Activated CD8-positive, alpha-beta T cell treated with anti-CD3 and anti-CD28 coated beads, Interleukin-2, amount 10 ng/mL, durations not matched to agents 7 days and 5 days (primary cell): ENCODE results near the gene GABRB1. TPM values are rescaled to one million over a fixed set of nuclear protein-coding genes. Genes with fewer than 3 reads are reported as not detected.
"Not testable (repeated sequence)": the region's sequence is repeated elsewhere in the genome, so short reads cannot be mapped to it uniquely, and the experiment has no call there.

Experiments used
- ATAC-seq: fragments of 150-1000 bp; cut with Tn5 transposase; one replicate; pipeline ENCODE4 v1.10.0; 2021; ENCODE audit warnings: moderate library complexity
- CTCF ChIA-PET: fragments of 350-600 bp; sonication (Branson Sonifier 250); formaldehyde crosslinking; loops from one replicate; lab custom pipeline; 2021; ENCODE audit warnings: antibody characterized with exemption; lab: Charles Lee
- POLR2A ChIA-PET: fragments of 350-600 bp; sonication (Branson Sonifier 250); formaldehyde crosslinking; loops from one replicate; lab custom pipeline; 2021; ENCODE audit warnings: antibody characterized with exemption; lab: Charles Lee
- DNase-seq: peaks from one replicate; pipeline ENCODE4 v3.0.0-alpha.2; 2020
- H3K27ac Mint-ChIP-seq: one replicate; pipeline ENCODE4 v1.8.0; 2021; ENCODE audit warnings: mild to moderate bottlenecking, mixed read lengths
- H3K27me3 Mint-ChIP-seq: one replicate; pipeline ENCODE4 v1.8.0; 2021; ENCODE audit warnings: low read depth, mixed read lengths
- H3K36me3 Mint-ChIP-seq: one replicate; pipeline ENCODE4 v1.8.0; 2021; ENCODE audit warnings: low read depth, mixed read lengths
- H3K4me1 Mint-ChIP-seq: one replicate; pipeline ENCODE4 v1.8.0; 2021; ENCODE audit warnings: low read depth, mixed read lengths
- H3K4me3 Mint-ChIP-seq: one replicate; pipeline ENCODE4 v1.8.0; 2021; ENCODE audit warnings: mild to moderate bottlenecking, mixed read lengths
- H3K9me3 Mint-ChIP-seq: one replicate; pipeline ENCODE4 v1.8.0; 2022; ENCODE audit warnings: mixed read lengths; ENCODE audit not compliant: insufficient read depth
- total RNA-seq, 2 experiments: library from RNA; stranded (reverse); gene quantifications; one replicate each; pipeline ENCODE4 v1.2.3, GENCODE V29; 2021

GABRB1 gene
- total RNA-seq, 2 experiments from 2014 or later, result not detected

GRCh38 chr4:47271291-47271690 lies 239.9 kb downstream of the GABRB1 start:
- H3K9me3 Mint-ChIP-seq, result no peaks in the 10 kb centered on the region
- CTCF ChIA-PET, result no interaction called here
- no peak for ATAC-seq

DNA sequence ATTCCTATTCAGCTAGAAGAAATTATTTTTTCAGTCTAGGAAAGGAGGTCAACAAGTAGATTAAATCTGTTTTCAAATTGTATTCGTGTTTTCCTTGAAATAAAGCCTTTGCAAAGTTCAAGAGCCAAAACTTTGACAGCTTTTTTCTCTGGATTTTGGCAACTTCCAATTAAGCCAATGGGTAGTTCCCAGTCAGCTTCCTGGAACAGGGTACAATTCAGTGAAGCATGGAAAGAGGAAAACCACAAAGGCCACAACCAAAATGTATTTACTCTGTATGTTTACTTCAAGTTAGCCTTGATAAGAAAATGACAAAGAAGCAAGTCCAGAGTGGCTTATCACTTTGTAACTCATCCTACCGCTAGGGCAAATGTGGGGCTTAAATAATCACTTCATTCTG lies 243.5 kb downstream of the GABRB1 start:
- Mint-ChIP-seq H3K27me3 (no peaks in the 10 kb centered on the region), H3K36me3 (no peaks in the 10 kb centered on the region), H3K4me1 (no peaks in the 10 kb centered on the region), H3K4me3 (no peak overlapping the region), H3K9me3 (no peaks in the 10 kb centered on the region), H3K27ac (no peak overlapping the region)
- ATAC-seq (no peak), DNase-seq (no peak)
- ChIA-PET POLR2A (no interaction called here), CTCF (no interaction called here)

More at GRCh38 chr4:47271291-47271690, 239.9 kb downstream of the GABRB1 start:
- no peaks in the 10 kb centered on the region for H3K4me1 Mint-ChIP-seq
- POLR2A ChIA-PET, result no interaction called here
- no peaks in the 10 kb centered on the region for H3K36me3 Mint-ChIP-seq
- H3K27me3 Mint-ChIP-seq, result no peaks in the 10 kb centered on the region
- no peak overlapping the region for H3K4me3 Mint-ChIP-seq
- no peak for DNase-seq
- no peak overlapping the region for H3K27ac Mint-ChIP-seq

GRCh38 chr4:47275595-47275994 lies 244.2 kb downstream of the GABRB1 start:
- H3K36me3 Mint-ChIP-seq, result no peaks in the 10 kb centered on the region
- CTCF ChIA-PET, result no interaction called here
- no peak overlapping the region for H3K4me3 Mint-ChIP-seq

DNA sequence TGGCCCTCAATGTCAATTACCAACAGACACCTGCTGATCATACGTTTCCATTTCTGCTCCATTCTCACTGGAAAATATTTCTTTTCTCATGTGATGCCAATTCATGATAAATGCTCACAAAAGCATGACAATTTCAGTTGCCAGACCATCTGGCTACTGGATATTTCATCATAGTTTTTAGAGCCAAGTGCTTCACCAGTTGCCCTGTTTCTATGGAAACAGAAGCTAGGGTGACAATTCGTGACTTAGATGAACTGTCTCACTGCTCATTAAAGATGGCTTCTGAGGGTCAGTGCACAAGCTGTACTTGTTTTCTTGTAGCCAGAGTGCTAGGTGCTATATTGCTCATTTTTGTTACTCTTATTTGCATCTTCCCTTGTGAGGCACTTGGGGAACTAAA lies 247.3 kb downstream of the GABRB1 start:
- Mint-ChIP-seq H3K4me1 (no peaks in the 10 kb centered on the region), H3K9me3 (no peaks in the 10 kb centered on the region), H3K27ac (no peak overlapping the region), H3K27me3 (no peaks in the 10 kb centered on the region), H3K4me3 (no peak overlapping the region), H3K36me3 (no peaks in the 10 kb centered on the region)
- POLR2A ChIA-PET, result no interaction called here
- no peak for ATAC-seq
- DNase-seq, result no peak
- CTCF ChIA-PET, result no interaction called here

More at GRCh38 chr4:47275595-47275994, 244.2 kb downstream of the GABRB1 start:
- POLR2A ChIA-PET, result no interaction called here
- DNase-seq (no peak), ATAC-seq (no peak)
- H3K27me3 Mint-ChIP-seq, result no peaks in the 10 kb centered on the region
- no peak overlapping the region for H3K27ac Mint-ChIP-seq
- H3K4me1 Mint-ChIP-seq, result no peaks in the 10 kb centered on the region
- no peaks in the 10 kb centered on the region for H3K9me3 Mint-ChIP-seq

DNA sequence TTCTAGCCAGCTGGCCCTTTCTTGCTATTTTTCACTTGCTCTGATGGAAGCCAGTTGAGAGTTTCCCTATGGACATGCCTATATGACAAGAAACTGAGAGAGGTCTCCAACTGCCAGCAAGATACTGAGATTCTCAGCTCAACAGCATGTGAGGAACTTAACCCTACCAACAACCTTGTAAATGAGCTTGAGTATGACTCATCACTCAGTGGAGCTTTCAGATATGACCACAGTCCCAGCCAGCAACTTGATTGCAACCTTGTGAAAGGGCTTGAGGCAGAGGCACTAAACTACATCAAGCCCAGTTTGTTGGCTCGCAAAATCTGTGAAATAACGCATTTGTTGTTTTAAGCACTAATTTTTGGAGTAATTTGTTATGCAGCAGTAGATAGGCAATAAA lies 256.4 kb downstream of the GABRB1 start:
- DNase-seq (no peak), ATAC-seq (no peak)
- CTCF ChIA-PET, result no interaction called here
- Mint-ChIP-seq H3K9me3 (no peaks in the 10 kb centered on the region), H3K27ac (no peak overlapping the region), H3K27me3 (peaks cover 2% of the 10 kb centered on the region), H3K36me3 (no peaks in the 10 kb centered on the region), H3K4me1 (no peaks in the 10 kb centered on the region), H3K4me3 (no peak overlapping the region)
- POLR2A ChIA-PET, result no interaction called here

DNA sequence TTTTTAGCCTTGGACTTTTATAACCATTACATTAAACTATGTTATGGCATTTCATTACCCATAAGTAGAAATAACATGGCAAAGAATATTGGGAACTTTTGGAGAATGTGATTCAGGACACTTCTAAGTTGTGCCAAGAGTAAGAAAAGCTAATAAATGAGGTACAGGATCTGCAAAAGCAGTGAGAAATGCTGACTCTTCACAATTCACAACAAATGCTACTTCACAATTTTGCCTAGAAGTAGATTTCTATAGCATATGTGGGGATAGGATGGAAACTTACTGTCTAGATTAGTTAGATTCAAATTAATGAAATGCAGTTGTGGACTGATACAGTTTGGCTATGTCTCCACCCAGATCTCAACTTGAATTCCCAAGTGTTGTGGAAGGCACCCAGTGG lies 258.4 kb downstream of the GABRB1 start:
- H3K4me3 Mint-ChIP-seq, result no peak overlapping the region
- no peaks in the 10 kb centered on the region for H3K4me1 Mint-ChIP-seq
- ChIA-PET CTCF (no interaction called here), POLR2A (no interaction called here)
- no peak for ATAC-seq
- no peak overlapping the region for H3K27ac Mint-ChIP-seq
- H3K27me3 Mint-ChIP-seq, result peaks cover 2% of the 10 kb centered on the region
- no peaks in the 10 kb centered on the region for H3K36me3 Mint-ChIP-seq
- no peak for DNase-seq
- no peaks in the 10 kb centered on the region for H3K9me3 Mint-ChIP-seq

GRCh38 chr4:47290873-47291272 lies 259.5 kb downstream of the GABRB1 start:
- CTCF ChIA-PET, H3K27me3 Mint-ChIP-seq, POLR2A ChIA-PET, H3K9me3 Mint-ChIP-seq, H3K4me1 Mint-ChIP-seq, H3K4me3 Mint-ChIP-seq, DNase-seq, H3K36me3 Mint-ChIP-seq, ATAC-seq, H3K27ac Mint-ChIP-seq: not testable (repeated sequence)

DNA sequence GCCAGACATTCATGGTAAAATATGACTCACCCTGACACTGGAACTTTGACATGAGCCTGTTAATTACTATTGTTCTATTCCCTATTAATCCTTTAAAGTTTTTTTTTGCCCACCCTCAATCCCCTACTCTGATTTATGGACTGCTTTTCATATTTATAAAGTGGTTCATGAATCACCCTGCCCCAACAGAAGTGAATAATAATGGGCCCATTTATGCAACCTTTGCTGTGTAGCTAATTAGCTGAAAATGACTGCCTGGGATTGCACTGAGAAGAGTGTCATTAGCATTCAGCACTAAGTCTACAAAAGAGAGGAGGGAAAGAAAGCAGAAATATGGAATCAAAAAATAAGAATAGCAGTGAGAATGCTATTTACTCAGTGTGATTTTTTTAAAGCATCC lies 277.8 kb downstream of the GABRB1 start:
- POLR2A ChIA-PET, result no interaction called here
- H3K4me1 Mint-ChIP-seq, result no peaks in the 10 kb centered on the region
- H3K4me3 Mint-ChIP-seq, result no peak overlapping the region
- no peak overlapping the region for H3K27ac Mint-ChIP-seq
- no peaks in the 10 kb centered on the region for H3K27me3 Mint-ChIP-seq
- CTCF ChIA-PET, result no interaction called here
- ATAC-seq (no peak), DNase-seq (no peak)
- no peaks in the 10 kb centered on the region for H3K9me3 Mint-ChIP-seq
- H3K36me3 Mint-ChIP-seq, result no peaks in the 10 kb centered on the region

DNA sequence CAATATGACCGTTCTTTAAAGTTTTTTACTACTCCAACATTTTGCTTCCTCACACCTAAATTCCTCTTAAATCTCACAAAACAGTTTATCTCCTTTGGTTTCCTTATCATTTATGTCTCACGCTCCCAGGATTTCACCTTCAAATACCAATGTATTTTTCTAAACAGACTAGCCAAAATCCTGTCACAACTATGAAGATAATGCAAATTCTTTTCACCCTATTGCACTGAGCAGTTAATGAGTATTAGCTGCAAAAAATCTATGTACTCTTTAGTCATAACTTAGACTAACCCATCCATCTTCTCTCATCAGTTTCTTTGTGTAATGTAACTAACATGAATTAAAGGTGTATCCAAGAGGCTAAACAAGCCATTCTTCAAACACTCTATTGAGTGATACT lies 280.8 kb downstream of the GABRB1 start:
- Mint-ChIP-seq H3K4me1 (no peaks in the 10 kb centered on the region), H3K4me3 (no peak overlapping the region), H3K36me3 (no peaks in the 10 kb centered on the region), H3K9me3 (no peaks in the 10 kb centered on the region), H3K27ac (no peak overlapping the region), H3K27me3 (no peaks in the 10 kb centered on the region)
- POLR2A ChIA-PET, result no interaction called here
- DNase-seq, result no peak
- no peak for ATAC-seq
- CTCF ChIA-PET, result no interaction called here

DNA sequence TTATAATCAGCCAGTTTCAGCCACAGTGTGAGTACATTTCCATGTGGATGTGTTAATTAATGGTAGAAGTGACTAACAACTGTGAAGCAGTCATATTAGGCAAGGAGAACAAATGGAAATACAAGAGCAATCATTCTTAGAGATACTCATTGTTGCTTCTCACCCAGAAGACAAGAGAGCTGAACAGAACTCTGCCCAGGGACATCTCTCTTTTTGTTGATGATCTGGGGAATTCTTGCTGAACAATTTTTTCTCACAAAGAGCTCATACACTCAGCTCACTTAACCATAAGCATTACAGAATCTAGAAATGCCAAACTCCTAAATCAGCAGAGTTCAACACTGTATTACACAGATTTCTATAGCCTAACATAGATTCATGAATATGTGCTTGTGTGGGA lies 282.0 kb downstream of the GABRB1 start:
- H3K4me3 Mint-ChIP-seq, result no peak overlapping the region
- POLR2A ChIA-PET, result no interaction called here
- CTCF ChIA-PET, result interaction anchor here (1.4 kb wide), 1 partner anchor 64 kb away, joined by 3 read pairs; no protein-coding TSS in a partner anchor
- H3K27me3 Mint-ChIP-seq, result no peaks in the 10 kb centered on the region
- H3K9me3 Mint-ChIP-seq, result no peaks in the 10 kb centered on the region
- DNase-seq, result no peak
- H3K27ac Mint-ChIP-seq, result no peak overlapping the region
- H3K36me3 Mint-ChIP-seq, result no peaks in the 10 kb centered on the region
- no peaks in the 10 kb centered on the region for H3K4me1 Mint-ChIP-seq
- ATAC-seq, result no peak

- Mint-ChIP-seq H3K4me1 (no peaks in the 10 kb centered on the region), H3K36me3 (no peaks in the 10 kb centered on the region), H3K27me3 (no peaks in the 10 kb centered on the region), H3K9me3 (no peaks in the 10 kb centered on the region), H3K4me3 (no peak overlapping the region), H3K27ac (no peak overlapping the region)
- POLR2A ChIA-PET, result no interaction called here
- CTCF ChIA-PET, result no interaction called here
- no peak for DNase-seq
- ATAC-seq, result no peak
Measured at GRCh38 chr4:47315346-47315745, 284.0 kb downstream of the GABRB1 start.

GRCh38 chr4:47326025-47326424 lies 294.7 kb downstream of the GABRB1 start:
- no peaks in the 10 kb centered on the region for H3K27me3 Mint-ChIP-seq
- no peak for DNase-seq
- H3K4me3 Mint-ChIP-seq, result no peak overlapping the region
- POLR2A ChIA-PET, result no interaction called here
- no peak overlapping the region for H3K27ac Mint-ChIP-seq
- H3K9me3 Mint-ChIP-seq, result no peaks in the 10 kb centered on the region
- no peaks in the 10 kb centered on the region for H3K4me1 Mint-ChIP-seq
- ATAC-seq, result no peak
- CTCF ChIA-PET, result no interaction called here
- H3K36me3 Mint-ChIP-seq, result no peaks in the 10 kb centered on the region

GRCh38 chr4:47330866-47331265 lies 299.5 kb downstream of the GABRB1 start:
- H3K36me3 Mint-ChIP-seq, result no peaks in the 10 kb centered on the region
- no peaks in the 10 kb centered on the region for H3K27me3 Mint-ChIP-seq
- ATAC-seq, result no peak
- no peak overlapping the region for H3K4me3 Mint-ChIP-seq
- POLR2A ChIA-PET, result no interaction called here
- H3K9me3 Mint-ChIP-seq, result no peaks in the 10 kb centered on the region
- H3K4me1 Mint-ChIP-seq, result no peaks in the 10 kb centered on the region
- CTCF ChIA-PET, result no interaction called here
- no peak overlapping the region for H3K27ac Mint-ChIP-seq
- DNase-seq, result no peak
